Natural killer cell (primary cell): ENCODE results near the gene RNF103. TPM values are rescaled to one million over a fixed set of nuclear protein-coding genes. Genes with fewer than 3 reads are reported as not detected.

ENCODE experiments used
- ATAC-seq, 3 donors: fragments of 150-1000 bp in 2 of 3; fragments of 200-7000 bp in 1 of 3; cut with Tn5 transposase; 1 replicate in 1 of 3; 2 replicates in 2 of 3; pipeline ENCODE4 v1.10.0; 2021; ENCODE audit warnings: mild to moderate bottlenecking in 2 of 3, moderate library complexity in 2 of 3
- DNase-seq, 2 donors: peaks; one replicate each; pipeline versions ENCODE4 v3.0.0 to v3.0.0-alpha.2; 2013 to 2021; ENCODE audit warnings: mixed read lengths in 1 of 2
- H3K27ac ChIP-seq: one replicate; pipeline ENCODE4 v1.5.1; 2013; ENCODE audit warnings: mild to moderate bottlenecking, low read length
- H3K27me3 ChIP-seq: one replicate; pipeline ENCODE4 v1.6.1; 2013; ENCODE audit warnings: low read length; ENCODE audit not compliant: control insufficient read depth, insufficient read depth
- H3K36me3 ChIP-seq: one replicate; pipeline ENCODE4 v1.6.1; 2013; ENCODE audit warnings: low read length; ENCODE audit not compliant: control insufficient read depth, insufficient read depth
- H3K4me1 ChIP-seq: one replicate; pipeline ENCODE4 v1.6.1; 2013; ENCODE audit warnings: low read length; ENCODE audit not compliant: control insufficient read depth, insufficient read depth
- H3K4me3 ChIP-seq: one replicate; pipeline ENCODE4 v1.5.1; 2013; ENCODE audit warnings: low read length
- H3K9me3 ChIP-seq: one replicate; pipeline ENCODE4 v1.6.1; 2013; ENCODE audit warnings: low read length; ENCODE audit not compliant: control insufficient read depth, insufficient read depth
- H3K27ac Mint-ChIP-seq, 2 donors: one replicate each; pipeline ENCODE4 v1.8.0; 2022; ENCODE audit warnings: mild to moderate bottlenecking in 2 of 2, mixed read lengths in 2 of 2, moderate library complexity in 1 of 2
- H3K27me3 Mint-ChIP-seq, 2 donors: one replicate each; pipeline ENCODE4 v1.8.0; 2022; ENCODE audit warnings: low read depth in 2 of 2, mixed read lengths in 2 of 2
- H3K36me3 Mint-ChIP-seq: one replicate; pipeline ENCODE4 v1.8.0; 2022; ENCODE audit warnings: mixed read lengths
- H3K4me1 Mint-ChIP-seq, 2 donors: one replicate each; pipeline ENCODE4 v1.8.0; 2022; ENCODE audit warnings: mixed read lengths in 2 of 2
- H3K4me3 Mint-ChIP-seq: one replicate; pipeline ENCODE4 v1.8.0; 2022; ENCODE audit warnings: mild to moderate bottlenecking, moderate library complexity, mixed read lengths
- H3K9me3 Mint-ChIP-seq, 2 donors: one replicate each; pipeline ENCODE4 v1.8.0; 2022; ENCODE audit warnings: mixed read lengths in 2 of 2
- CTCF ChIP-seq: fragments of 200-600 bp; IDR thresholded peaks from one replicate; pipeline ENCODE4 v1.8.0; 2022; ENCODE audit warnings: antibody characterized with exemption
- WGBS: methylation state at CpG from one replicate; pipeline ENCODE4 v1.1.7; 2013; ENCODE audit warnings: missing lambda C conversion rate; ENCODE audit not compliant: insufficient coverage; 5-methylcytosine and 5-hydroxymethylcytosine counted together
- intact Hi-C: fragments of 100-400 bp; cut with micrococcal nuclease; formaldehyde crosslinking; loops from one replicate; pipeline ENCODE4 v1.14.2; 2022
- total RNA-seq, 4 donors: library from RNA; stranded (reverse); fragments of 120-200 nt in 1 of 4; gene quantifications; one replicate each; pipeline versions ENCODE4 v1.2.3 to v1.2.4, GENCODE V29; 2013 to 2022

Gene RNF103
- total RNA-seq, 3 donors from 2014 or later (not counting 1 experiment from before 2014, with no cell fraction given): 52.9 to 74.2 (median 70.9) TPM

- Histone ChIP-seq H3K4me1 (no peaks in the 10 kb centered on the region), H3K36me3 (peaks cover 24% of the 10 kb centered on the region), H3K27ac (no peak overlapping the region), H3K4me3 (no peak overlapping the region), H3K9me3 (no peaks in the 10 kb centered on the region), H3K27me3 (no peaks in the 10 kb centered on the region)
- no peak for DNase-seq
- intact Hi-C loops: no loop called here
- H3K9me3 Mint-ChIP-seq: no peaks in the 10 kb centered on the region
- peak in 1 of 3 donors; percentile 94 for ATAC-seq
- peaks cover 0 to 4% of the 10 kb centered on the region in 2 donors for H3K4me1 Mint-ChIP-seq
- no peak overlapping the region for H3K4me3 Mint-ChIP-seq
- H3K27ac Mint-ChIP-seq: no peak overlapping the region
- H3K27me3 Mint-ChIP-seq: no peaks in the 10 kb centered on the region
- 87% methylated on average over 4 of the region's 4 CpGs for WGBS
- peaks cover 20% of the 10 kb centered on the region for H3K36me3 Mint-ChIP-seq
- no peak for TF ChIP-seq CTCF
These were observed 19.8 kb downstream of the RNF103 start for GRCh38 chr2:86603905-86604304.

DNA sequence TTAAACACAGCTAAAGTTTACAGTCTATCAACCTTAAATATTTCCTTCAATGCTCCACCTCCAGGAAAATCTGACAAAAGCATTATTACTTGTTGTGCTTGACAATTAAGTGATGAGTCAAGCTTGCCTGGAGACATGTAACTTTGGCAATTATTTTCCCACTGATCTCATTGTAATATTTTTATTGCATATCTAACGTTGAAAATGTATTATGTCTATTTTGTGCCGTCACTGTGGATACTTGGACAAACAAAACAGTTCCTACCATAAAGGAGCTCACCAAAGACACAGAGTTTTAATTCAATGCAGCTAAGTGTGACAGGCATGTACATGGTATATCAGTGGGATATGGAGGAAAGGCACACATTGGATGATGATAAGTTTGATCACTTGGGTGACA lies 24.7 kb downstream of the RNF103 start:
- no peak for DNase-seq
- intact Hi-C loops: no loop called here
- WGBS: no CpG with 5 or more reads among the region's 2 CpGs
- ATAC-seq: no peak
- no peak for TF ChIP-seq CTCF
- peaks cover 4 to 7% of the 10 kb centered on the region in 2 donors for H3K27me3 Mint-ChIP-seq
- peaks cover under 1% of the 10 kb centered on the region for H3K36me3 Mint-ChIP-seq
- peaks cover 0 to 4% of the 10 kb centered on the region in 2 donors for H3K4me1 Mint-ChIP-seq
- Histone ChIP-seq H3K9me3 (no peaks in the 10 kb centered on the region), H3K27ac (no peak overlapping the region), H3K4me1 (no peaks in the 10 kb centered on the region), H3K36me3 (peaks cover 5% of the 10 kb centered on the region), H3K27me3 (no peaks in the 10 kb centered on the region), H3K4me3 (no peak overlapping the region)
- H3K4me3 Mint-ChIP-seq: no peak overlapping the region
- H3K27ac Mint-ChIP-seq: peak overlapping the region in 1 of 2 donors; percentile 5
- H3K9me3 Mint-ChIP-seq: no peaks in the 10 kb centered on the region

- intact Hi-C loops: no loop called here
- 75% methylated on average over 2 of the region's 2 CpGs for WGBS
- no peak for ATAC-seq
These were observed 27.5 kb downstream of the RNF103 start for GRCh38 chr2:86596118-86596517.

More at GRCh38 chr2:86596118-86596517, 27.5 kb downstream of the RNF103 start:
- H3K9me3 Mint-ChIP-seq: no peaks in the 10 kb centered on the region
- Histone ChIP-seq H3K36me3 (no peaks in the 10 kb centered on the region), H3K9me3 (no peaks in the 10 kb centered on the region), H3K27me3 (no peaks in the 10 kb centered on the region), H3K4me3 (no peak overlapping the region), H3K27ac (no peak overlapping the region), H3K4me1 (no peaks in the 10 kb centered on the region)
- H3K4me1 Mint-ChIP-seq: no peaks in the 10 kb centered on the region
- no peak overlapping the region for H3K4me3 Mint-ChIP-seq
- DNase-seq: no peak
- no peak overlapping the region for H3K27ac Mint-ChIP-seq
- no peak for TF ChIP-seq CTCF
- H3K36me3 Mint-ChIP-seq: no peaks in the 10 kb centered on the region
- peaks cover 8 to 22% of the 10 kb centered on the region in 2 donors for H3K27me3 Mint-ChIP-seq
